Stimulated activated CD4-positive, alpha-beta T cell treated with anti-CD3 and anti-CD28 coated beads, Interleukin-12 subunit alpha, Interleukin-12 subunit beta, amount 100 ng/mL, for 4 hours (primary cell): ENCODE measurements around the gene HOXA3.

ENCODE experiments used
- DNase-seq: peaks from one replicate; pipeline ENCODE4 v3.0.0-alpha.2; 2020

Gene HOXA3

DNA sequence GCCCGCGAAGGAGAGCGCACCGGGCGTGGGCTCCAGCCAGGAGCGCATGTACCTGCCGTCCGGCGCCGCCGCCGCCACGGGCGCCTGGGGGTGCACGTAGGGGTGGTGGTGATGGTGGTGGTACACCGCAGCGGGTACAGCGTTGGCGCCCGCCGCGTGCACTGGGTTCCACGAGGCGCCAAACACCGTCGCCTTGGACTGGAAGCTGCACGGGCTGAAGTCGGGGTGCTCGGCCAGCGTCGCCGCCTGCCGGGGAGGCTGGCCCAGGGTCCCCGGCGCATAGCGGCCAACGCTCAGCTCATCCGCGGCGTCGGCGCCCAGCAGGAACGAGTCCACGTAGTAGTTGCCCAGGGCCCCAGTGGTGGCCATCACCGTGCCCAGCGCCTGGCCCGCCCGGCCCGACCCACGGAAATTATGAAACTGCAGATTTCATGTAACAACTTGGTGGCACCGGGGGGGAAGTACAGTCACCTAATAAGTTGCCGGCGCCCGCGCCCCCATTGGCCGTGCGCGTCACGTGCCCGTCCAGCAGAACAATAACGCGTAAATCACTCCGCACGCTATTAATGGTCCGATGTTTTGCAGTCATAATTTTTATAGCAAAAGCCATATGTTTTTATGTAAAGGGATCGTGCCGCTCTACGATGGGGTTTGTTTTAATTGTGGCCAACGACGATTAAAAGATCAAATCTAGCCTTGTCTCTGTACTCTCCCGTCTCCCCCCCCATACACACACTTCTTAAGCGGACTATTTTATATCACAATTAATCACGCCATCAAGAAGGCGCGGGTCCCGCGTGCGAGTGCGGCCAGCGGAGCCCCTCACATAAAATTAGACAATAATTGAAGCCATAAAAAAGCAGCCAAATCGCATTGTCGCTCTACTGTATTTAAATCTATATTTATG, 13.0 kb upstream of the HOXA3 start, which contains the start of gene HOXA9:
TSS of gene HOXA9 (minus strand) at position 449 of the 907 bp plus-strand sequence. CDS start at position 369, 80 bp downstream.
- DNase-seq = no peak

DNA sequence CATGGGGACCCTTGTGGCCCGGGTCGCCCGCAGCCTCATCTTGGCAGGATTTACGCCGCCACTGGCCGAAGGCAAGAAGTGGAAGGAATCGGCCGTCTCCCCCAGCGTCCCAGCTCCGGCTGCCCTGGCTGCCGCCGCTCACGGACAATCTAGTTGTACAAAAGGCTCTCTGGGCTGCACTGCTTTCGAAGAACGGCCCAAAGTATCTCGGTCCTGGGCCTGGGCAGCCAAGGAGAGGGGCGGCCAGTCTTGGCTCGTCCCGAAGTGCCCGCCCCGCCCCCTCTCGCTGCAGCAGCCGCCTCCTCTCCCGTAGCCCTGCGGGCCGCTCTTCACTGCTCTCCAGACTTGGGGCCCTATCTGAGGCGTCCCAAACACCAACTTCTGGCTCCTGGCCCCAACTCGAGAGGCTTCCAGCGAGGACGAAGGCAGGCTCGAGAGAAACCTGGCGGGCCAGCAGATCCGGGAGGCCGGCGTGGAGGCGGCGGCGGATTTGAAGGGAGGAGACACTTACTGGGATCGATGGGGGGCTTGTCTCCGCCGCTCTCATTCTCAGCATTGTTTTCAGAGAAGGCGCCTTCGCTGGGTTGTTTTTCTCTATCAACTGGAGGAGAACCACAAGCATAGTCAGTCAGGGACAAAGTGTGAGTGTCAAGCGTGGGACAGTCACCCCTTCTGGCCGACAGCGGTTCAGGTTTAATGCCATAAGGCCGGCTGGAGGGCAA, 12.1 kb upstream of the HOXA3 start:
- no peak for DNase-seq

DNA sequence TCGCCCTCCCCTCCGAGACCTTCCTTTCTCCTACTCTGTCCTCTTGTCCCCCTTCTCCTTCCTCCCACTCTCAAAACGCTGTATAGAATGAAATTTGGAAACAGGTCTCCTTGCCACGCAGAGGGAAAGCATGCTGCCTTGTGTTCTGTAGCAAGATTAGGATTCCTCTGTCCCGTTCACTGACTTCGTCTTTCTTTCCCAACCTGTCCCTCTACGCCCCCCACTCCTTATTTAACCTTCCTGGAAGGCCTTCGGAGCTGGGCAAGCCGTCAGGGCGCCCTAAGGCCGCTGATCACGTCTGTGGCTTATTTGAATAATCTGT, 11.6 kb upstream of the HOXA3 start:
- no peak for DNase-seq

- DNase-seq = no peak
Observed at GRCh38 chr7:27163288-27164044, 11.1 kb upstream of the HOXA3 start.

DNA sequence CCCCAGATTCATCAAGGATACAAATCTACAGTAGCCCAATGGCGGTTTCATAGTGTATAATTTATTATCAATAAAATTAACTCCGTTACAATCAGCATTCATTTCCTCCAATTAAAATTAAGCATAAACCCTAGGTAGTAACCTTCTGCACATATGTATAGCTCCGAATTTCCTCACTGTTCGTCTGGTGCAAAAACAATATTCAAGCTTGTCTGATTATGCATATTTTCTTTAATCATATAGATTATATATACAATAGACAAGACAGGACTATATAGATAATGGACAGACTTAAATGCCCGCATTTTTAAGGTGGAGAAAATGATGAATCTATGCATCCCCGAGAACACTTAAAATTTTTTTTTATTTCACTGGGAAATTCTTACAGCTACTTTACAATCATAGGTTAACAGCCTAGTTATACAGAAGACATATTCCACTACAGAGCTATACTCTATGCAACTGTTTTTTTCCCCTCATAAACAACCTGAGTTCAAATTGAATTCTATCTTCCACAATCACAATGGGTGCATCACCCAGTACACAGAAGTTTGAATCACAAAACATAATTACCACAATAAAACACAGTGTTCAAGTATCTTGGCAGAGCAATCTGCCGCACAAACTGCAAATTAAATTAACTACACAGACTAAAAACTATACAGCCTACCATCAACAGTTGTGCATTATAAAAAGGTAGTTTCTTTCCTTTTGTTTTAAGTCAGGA, 10.3 kb upstream of the HOXA3 start:
- DNase-seq = no peak

DNA sequence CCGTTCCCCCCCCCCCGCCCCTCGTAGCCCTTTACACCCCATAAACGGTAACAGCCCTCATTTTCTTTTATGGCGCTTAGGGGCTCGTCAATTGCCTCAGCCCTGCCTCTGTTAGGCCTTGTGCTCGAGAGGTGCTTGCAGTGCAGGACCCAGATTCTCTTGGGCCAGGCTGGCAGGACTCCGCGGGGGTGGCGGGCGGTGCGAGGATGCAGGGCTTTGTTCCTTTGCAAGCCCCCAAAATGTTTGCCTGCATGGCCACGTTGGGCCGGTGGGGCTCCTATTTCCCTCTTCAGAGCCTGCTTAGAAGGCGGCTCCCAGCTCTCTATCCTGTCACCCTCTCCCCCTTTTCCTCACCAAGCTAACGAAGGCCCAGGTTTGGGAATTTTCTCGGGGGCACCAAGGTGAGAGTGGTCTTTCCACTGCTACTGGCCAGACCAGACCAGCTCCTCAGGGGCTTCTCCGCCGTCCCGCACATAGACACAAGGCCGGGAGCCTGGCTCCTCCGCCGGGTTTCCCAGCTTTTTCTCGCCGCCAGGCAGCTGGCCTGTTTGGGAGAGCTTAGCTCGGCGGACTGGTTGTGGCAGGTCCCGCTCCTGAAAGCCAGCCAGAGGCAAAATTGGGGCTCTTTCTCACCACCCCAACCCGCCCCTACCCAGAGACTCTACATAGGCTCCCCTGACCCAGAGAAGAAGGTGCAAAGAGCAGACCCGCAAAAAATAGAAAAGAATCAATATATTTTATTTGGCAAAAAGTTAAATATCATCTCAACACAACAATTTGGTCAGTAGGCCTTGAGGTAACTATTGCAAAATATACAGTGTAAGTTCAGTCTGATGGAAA, 9.6 kb upstream of the HOXA3 start:
- DNase-seq = no peak

- no peak for DNase-seq
Observed at GRCh38 chr7:27161214-27161720, 8.9 kb upstream of the HOXA3 start.

DNA sequence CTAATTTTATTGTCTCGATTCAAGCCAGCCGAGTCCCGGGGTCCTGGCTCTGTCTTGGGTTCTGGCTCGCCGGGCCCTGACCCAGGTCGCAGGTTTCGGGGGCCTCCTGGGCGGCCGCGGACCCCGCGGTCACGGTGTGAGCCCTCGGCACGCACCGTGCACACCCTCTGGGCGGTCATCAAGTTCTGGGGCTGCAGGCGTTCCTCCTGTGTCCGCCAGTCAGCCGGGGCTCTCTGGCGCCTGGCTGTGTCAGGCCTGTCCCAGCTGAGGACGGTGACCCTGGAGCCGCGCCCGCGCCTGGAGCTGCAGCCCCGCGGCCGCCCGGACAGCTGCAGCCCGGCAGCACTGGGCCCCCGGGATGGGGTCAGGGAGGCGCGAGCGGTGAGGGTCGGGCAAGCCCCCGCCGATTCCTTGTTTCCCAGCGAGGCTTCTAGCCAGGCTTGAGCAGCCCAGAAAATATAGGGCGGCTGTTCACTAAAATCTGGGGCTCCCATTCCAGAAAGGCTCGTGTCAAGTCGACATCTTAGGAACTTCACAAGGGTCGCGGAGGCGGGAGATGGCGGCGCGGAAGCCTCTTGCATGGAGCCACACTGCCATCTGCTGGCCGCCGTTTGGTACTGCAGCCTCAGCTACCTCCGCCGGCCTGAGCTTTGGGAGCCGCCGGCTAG, 8.3 kb upstream of the HOXA3 start:
- DNase-seq = peak; percentile 90

GRCh38 chr7:27160145-27160545, 7.8 kb upstream of the HOXA3 start:
- no peak for DNase-seq

GRCh38 chr7:27159266-27160144, 7.1 kb upstream of the HOXA3 start:
- DNase-seq = no peak

DNA sequence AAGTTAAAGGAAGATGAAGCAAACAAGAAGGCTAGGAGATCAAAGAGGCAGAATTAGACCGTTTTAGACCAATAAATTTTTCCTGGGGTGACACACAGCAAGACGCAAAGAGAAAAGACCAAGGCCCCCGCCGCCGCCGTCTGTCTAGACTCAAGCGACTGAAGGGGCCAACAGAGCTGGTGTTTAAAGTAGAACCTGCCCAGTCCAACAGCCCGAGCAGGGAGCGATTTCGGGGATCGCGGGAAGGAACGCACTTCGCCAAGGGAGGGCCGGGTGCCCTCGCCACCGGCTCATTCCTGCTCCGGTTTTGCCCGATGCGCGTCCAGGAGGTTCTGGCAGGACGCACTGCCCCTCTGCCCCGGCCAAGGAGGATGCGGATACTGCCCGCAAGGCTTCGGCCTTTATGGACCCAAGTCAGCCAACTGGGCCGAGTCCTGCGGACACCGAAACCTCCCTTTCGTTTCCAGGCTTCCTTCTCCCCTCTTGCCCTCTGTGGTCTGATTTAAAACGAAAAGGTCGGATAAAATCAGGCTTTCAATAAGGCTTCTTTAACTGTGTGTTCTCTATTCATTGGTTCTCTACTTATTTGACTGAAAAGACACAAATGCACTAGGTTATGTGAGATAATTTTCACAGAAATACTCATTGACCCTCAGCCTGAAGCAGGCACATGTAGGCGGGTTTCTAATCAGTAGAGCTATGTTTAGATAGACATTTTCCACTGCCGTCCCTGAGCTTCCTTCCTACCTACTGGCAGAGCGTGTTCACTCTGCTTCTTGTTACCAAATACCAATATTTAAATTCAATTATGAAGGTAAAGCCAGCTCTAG, 6.3 kb upstream of the HOXA3 start:
- no peak for DNase-seq

DNA sequence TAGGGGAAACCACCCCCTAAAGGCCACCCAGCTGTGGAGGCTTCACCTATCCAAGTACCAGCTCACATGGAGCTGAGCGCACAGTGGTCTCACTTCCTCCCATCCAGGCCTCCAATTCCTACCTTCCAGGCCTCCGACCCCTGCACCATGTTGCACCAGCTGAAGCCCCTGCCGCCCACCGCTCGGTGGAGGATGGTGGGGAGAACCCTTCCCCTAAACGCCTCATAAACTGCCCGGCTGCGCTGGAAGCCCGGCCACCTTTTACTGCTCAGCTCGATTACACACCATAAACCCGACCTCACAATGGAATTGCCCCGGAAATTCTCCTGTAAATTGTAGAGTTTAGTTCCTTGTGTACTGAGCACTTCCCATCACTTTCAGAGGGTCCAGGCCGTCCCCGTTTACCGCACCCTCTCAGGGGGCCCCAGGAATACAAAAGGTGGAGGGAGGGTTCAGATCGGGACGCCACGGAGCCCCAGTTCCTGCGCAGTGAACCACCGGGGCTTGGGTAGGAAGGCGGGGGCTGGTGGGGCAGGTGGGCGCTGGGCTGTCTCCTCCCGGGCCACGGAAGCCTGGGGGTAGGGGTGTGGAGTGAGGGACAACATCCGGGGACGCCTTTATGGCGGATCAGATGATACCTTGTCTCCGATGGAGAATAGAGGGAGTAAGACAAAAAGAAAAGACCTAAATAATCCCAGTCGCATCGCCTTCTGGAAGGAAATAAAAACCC, 5.5 kb upstream of the HOXA3 start:
- no peak for DNase-seq

DNA sequence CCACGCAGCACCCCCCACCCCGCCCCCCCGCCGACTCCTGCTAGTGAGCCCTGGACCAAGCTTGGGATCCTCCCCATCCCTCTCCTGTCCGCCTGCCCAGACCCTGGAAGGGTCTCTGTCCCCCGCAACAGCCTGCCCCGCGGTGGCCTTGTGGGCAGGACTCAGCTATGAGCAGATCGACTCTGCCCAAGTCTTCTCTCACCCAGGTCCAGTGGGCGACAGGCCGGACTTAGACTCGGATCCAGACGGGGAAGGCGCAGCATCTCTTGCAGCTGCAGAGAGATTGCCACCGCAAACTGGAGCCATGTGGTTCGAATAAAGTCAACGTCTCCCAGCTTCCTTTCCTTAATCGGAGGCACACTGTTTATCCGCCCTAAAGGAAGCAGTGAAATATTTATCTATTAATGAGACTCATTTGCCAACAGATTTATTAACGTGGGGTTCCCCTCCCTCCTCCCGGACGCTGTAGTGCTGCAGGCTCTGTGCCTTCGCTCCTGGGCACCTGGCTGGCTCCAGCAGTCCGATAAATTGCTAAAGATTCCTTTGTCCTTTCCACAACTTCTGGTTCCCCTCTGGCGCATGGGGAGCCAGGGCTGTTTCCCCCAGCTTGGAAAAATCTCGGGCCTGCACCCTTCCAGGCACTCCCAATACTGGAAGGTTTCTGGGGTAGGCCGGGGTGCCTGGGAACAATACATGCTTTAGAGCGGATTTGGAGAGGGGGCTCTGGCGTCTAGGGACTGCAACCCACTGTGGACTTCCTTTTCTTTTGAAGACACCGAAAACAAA, 4.7 kb upstream of the HOXA3 start:
- no peak for DNase-seq

DNA sequence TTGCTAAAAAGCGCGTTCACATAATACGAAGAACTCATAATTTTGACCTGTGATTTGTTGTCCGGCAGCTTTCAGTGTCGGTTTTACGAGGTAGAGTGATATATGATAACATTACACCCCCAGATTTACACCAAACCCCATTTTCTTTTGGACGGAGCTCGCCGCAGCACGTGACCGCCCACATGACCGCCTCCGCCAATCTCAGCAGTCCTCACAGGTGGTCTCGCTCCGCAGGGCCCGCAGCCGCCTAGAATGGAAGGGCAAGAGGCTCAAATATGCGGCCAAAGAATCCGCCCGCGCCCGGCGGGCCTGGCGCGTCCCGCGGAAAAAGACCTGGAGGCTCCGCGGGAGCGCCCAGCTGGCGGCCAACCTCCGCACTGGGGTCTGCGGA, 4.1 kb upstream of the HOXA3 start, which contains the start of gene HOXA7:
TSS of gene HOXA7 (minus strand) at position 168 of the 391 bp plus-strand sequence. CDS start at position 38, 130 bp downstream.
- no peak for DNase-seq

- no peak for DNase-seq
Observed at GRCh38 chr7:27155816-27156507, 3.6 kb upstream of the HOXA3 start.
